Spleen (tissue), 7 donors: ENCODE results near the gene TTC19.

Source experiments
- CTCF ChIP-seq, 11 experiments: fragments of 200-600 bp in 7 of 11; fragments of 450-650 bp in 4 of 11; sonication (generic) in 4 of 11; IDR thresholded peaks in 8 of 11; conservative IDR thresholded peaks in 3 of 11; 1 replicate in 7 of 11; 2 replicates in 4 of 11; pipeline versions ENCODE4 v1.4.0 to v1.8.0; 2016 to 2021; ENCODE audit warnings: antibody characterized with exemption in 11 of 11, inconsistent platforms in 4 of 11, mild to moderate bottlenecking in 1 of 11
- POLR2A ChIP-seq, 3 donors: fragments of 450-650 bp; IDR thresholded peaks; one replicate each; pipeline ENCODE4 v1.5.1; 2017; ENCODE audit warnings: antibody characterized with exemption in 3 of 3, mild to moderate bottlenecking in 1 of 3
- POLR2AphosphoS5 ChIP-seq, 3 donors: sonication (generic); formaldehyde crosslinking; IDR thresholded peaks; one replicate each; pipeline ENCODE4 v1.5.1; 2017; ENCODE audit warnings: antibody characterized with exemption in 3 of 3
- donor health status: DM: no; HTN: no; CAD: no; lungs with moderate emphysema.
- donor health status: DM: no; HTN: no; CAD: no.
- donor health status: DM: no; HTN: no; CAD: no.

- TF ChIP-seq CTCF (IDR thresholded peaks at IDR 0.05 in 8 of 11, conservative IDR thresholded peaks at IDR 0.05 in 3 of 11) (no peak), POLR2AphosphoS5 (IDR thresholded peaks at IDR 0.05) (no peak), POLR2A (IDR thresholded peaks at IDR 0.05) (no peak)
Observed at GRCh38 chr17:15951368-15952047, 48.1 kb upstream of the TTC19 start.
